Measurements from ENCODE around the gene EDEM1. TPM values are rescaled to one million over a fixed set of nuclear protein-coding genes. Genes with fewer than 3 reads are reported as not detected.

EDEM1 gene
- polyA plus RNA-seq, 1 of the 3 experiments (the other 2 are of a cell fraction) = 25.2 TPM

GRCh38 chr3:5191555-5192304, 4.2 kb downstream of the EDEM1 start:
- no peak for DNase-seq
- Histone ChIP-seq H2AFZ (ENCODE audit: low read depth) (no peak overlapping the region), H3K9ac (no peak overlapping the region), H3F3A (replicated peaks; ENCODE audit: insufficient read depth) (peaks cover 30% of the 10 kb centered on the region), H3K4me2 (no peak overlapping the region), H3K9me3 (no peaks in the 10 kb centered on the region), H3K79me2 (ENCODE audit: insufficient read depth) (peaks cover 81% of the 10 kb centered on the region), H3K4me1 (ENCODE audit: control insufficient read depth in 1 of 2, insufficient read depth in 2 of 2, low read depth in 1 of 2, low read length in 1 of 2) (peaks cover 19 to 38% of the 10 kb centered on the region in 2 experiments), H4K20me1 (ENCODE audit: insufficient read depth) (0 out of 2 replicates have a peak, but pooled peaks cover 5% of the 10 kb centered on the region), H3K36me3 (replicated peaks in 1 of 2; ENCODE audit: control insufficient read depth in 1 of 2, insufficient read depth in 2 of 2, low read length in 1 of 2) (peaks cover 8 to 11% of the 10 kb centered on the region in 2 experiments), H3K27ac (ENCODE audit: low read depth in 2 of 2, low read length in 1 of 2) (no peak overlapping the region), H3K4me3 (ENCODE audit: low read depth in 2 of 2, low read length in 1 of 2) (no peak overlapping the region), H3K27me3 (ENCODE audit: insufficient read depth) (no peaks in the 10 kb centered on the region), H3K9me2 (no peaks in the 10 kb centered on the region)
- 87% methylated on average over 5 of the region's 5 CpGs for WGBS (ENCODE audit: low lambda C conversion rate)
- CTCF ChIA-PET = no interaction called here
- TF ChIP-seq YY1 (IDR thresholded peaks at IDR 0.05; ENCODE audit: low read depth) (0 out of 2 replicates have a peak, but pooled peaks have one; percentile 29), FOXJ3 (CRISPR knock-in tag; IDR thresholded peaks at IDR 0.05) (no peak)
- POLR2A ChIA-PET = no interaction called here

- Histone ChIP-seq H3K9ac (no peak overlapping the region), H3K9me2 (no peaks in the 10 kb centered on the region), H3K79me2 (ENCODE audit: insufficient read depth) (peaks cover 89% of the 10 kb centered on the region), H3F3A (replicated peaks; ENCODE audit: insufficient read depth) (peaks cover 30% of the 10 kb centered on the region), H3K4me2 (no peak overlapping the region), H3K27me3 (ENCODE audit: insufficient read depth) (no peaks in the 10 kb centered on the region), H3K27ac (ENCODE audit: low read depth in 2 of 2, low read length in 1 of 2) (no peak overlapping the region), H3K36me3 (replicated peaks in 1 of 2; ENCODE audit: control insufficient read depth in 1 of 2, insufficient read depth in 2 of 2, low read length in 1 of 2) (peaks cover 8 to 11% of the 10 kb centered on the region in 2 experiments), H3K4me3 (ENCODE audit: low read depth in 2 of 2, low read length in 1 of 2) (no peak overlapping the region), H3K4me1 (ENCODE audit: control insufficient read depth in 1 of 2, insufficient read depth in 2 of 2, low read depth in 1 of 2, low read length in 1 of 2) (peaks cover 17 to 49% of the 10 kb centered on the region in 2 experiments), H3K9me3 (no peaks in the 10 kb centered on the region), H2AFZ (ENCODE audit: low read depth) (no peak overlapping the region), H4K20me1 (ENCODE audit: insufficient read depth) (0 out of 2 replicates have a peak, but pooled peaks cover 5% of the 10 kb centered on the region)
- CTCF ChIA-PET = no interaction called here
- WGBS (ENCODE audit: low lambda C conversion rate) = 97% methylated on average over 3 of the region's 3 CpGs
- TF ChIP-seq MEF2A (IDR thresholded peaks at IDR 0.05; ENCODE audit: borderline replicate concordance, low read depth) = no peak
- TF ChIP-seq, protein P1, sequence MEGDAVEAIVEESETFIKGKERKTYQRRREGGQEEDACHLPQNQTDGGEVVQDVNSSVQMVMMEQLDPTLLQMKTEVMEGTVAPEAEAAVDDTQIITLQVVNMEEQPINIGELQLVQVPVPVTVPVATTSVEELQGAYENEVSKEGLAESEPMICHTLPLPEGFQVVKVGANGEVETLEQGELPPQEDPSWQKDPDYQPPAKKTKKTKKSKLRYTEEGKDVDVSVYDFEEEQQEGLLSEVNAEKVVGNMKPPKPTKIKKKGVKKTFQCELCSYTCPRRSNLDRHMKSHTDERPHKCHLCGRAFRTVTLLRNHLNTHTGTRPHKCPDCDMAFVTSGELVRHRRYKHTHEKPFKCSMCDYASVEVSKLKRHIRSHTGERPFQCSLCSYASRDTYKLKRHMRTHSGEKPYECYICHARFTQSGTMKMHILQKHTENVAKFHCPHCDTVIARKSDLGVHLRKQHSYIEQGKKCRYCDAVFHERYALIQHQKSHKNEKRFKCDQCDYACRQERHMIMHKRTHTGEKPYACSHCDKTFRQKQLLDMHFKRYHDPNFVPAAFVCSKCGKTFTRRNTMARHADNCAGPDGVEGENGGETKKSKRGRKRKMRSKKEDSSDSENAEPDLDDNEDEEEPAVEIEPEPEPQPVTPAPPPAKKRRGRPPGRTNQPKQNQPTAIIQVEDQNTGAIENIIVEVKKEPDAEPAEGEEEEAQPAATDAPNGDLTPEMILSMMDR (IDR thresholded peaks at IDR 0.05) = no peak
- DNase-seq = no peak
- POLR2A ChIA-PET = no interaction called here
These were observed 5.3 kb downstream of the EDEM1 start for GRCh38 chr3:5192571-5193365.

DNA sequence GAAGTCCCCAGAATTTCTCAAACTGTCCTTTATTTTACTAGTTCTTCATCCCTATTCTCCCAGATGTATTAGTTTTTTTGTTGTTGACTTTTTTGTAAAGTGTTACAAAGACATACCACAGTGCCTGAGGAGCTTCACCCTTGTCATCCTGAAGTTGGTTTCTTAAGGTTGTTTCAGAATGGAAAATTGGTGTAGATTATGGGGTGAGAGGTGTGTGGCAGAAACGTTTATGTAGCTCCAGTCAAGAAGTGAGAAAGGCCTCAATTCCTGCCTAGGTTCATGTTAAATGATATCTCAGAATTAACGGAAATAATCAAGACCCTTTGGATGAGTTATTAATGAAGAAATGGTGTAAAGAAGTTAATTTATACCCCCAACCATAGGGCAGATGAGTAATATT, 6.8 kb downstream of the EDEM1 start:
- Histone ChIP-seq H3K9me2 (no peaks in the 10 kb centered on the region), H3F3A (replicated peaks; ENCODE audit: insufficient read depth) (peaks cover 30% of the 10 kb centered on the region), H3K4me2 (peak overlapping the region; percentile 32), H3K9ac (no peak overlapping the region), H3K9me3 (no peaks in the 10 kb centered on the region), H3K36me3 (replicated peaks in 1 of 2; ENCODE audit: control insufficient read depth in 1 of 2, insufficient read depth in 2 of 2, low read length in 1 of 2) (peaks cover 9 to 22% of the 10 kb centered on the region in 2 experiments), H3K27ac (ENCODE audit: low read depth in 2 of 2, low read length in 1 of 2) (peak overlapping the region; percentile 82 to 93; a peak in 3 of 4 replicates), H3K4me1 (ENCODE audit: control insufficient read depth in 1 of 2, insufficient read depth in 2 of 2, low read depth in 1 of 2, low read length in 1 of 2) (peaks cover 12 to 62% of the 10 kb centered on the region in 2 experiments), H2AFZ (ENCODE audit: low read depth) (no peak overlapping the region), H3K4me3 (ENCODE audit: low read depth in 2 of 2, low read length in 1 of 2) (no peak overlapping the region), H3K27me3 (ENCODE audit: insufficient read depth) (no peaks in the 10 kb centered on the region), H4K20me1 (ENCODE audit: insufficient read depth) (0 out of 2 replicates have a peak, but pooled peaks cover 5% of the 10 kb centered on the region), H3K79me2 (ENCODE audit: insufficient read depth) (peaks cover 89% of the 10 kb centered on the region)
- WGBS (ENCODE audit: low lambda C conversion rate) = 51% methylated on average over 2 of the region's 2 CpGs
- DNase-seq = no peak
- POLR2A ChIA-PET = no interaction called here
- CTCF ChIA-PET = no interaction called here
- TF ChIP-seq EP300 (IDR thresholded peaks at IDR 0.05; ENCODE audit: borderline replicate concordance in 1 of 2, low read depth in 1 of 2, low read length in 1 of 2) (no peak), RCOR1 (IDR thresholded peaks at IDR 0.05; ENCODE audit: low read length) (no peak)

Data from SK-N-SH (cell line).